GM21447 (cell line): Measurements from ENCODE around the gene SP140L.
"Not testable (repeated sequence)": the region's sequence is repeated elsewhere in the genome, so short reads cannot be mapped to it uniquely, and the experiment has no call there.

ENCODE experiments used
- ATAC-seq: cut with Tn5 transposase; IDR thresholded peaks from one replicate; pipeline ENCODE4 v1.9.1; 2021; ENCODE audit not compliant: unreplicated experiment

SP140L gene

GRCh38 chr2:230362030-230362691, 35.2 kb downstream of the SP140L start:
- no peak for ATAC-seq

GRCh38 chr2:230382108-230382507, 55.1 kb downstream of the SP140L start:
- ATAC-seq = no peak

- ATAC-seq = no peak
These were observed 56.5 kb downstream of the SP140L start for GRCh38 chr2:230383453-230383852.

- no peak for ATAC-seq
These were observed 58.0 kb downstream of the SP140L start for GRCh38 chr2:230384986-230385385.

GRCh38 chr2:230394301-230394700, 67.3 kb downstream of the SP140L start:
- no peak for ATAC-seq

- not testable (repeated sequence) for ATAC-seq
These were observed 71.7 kb downstream of the SP140L start for GRCh38 chr2:230398698-230399097.

GRCh38 chr2:230400041-230400440, 73.0 kb downstream of the SP140L start:
- no peak for ATAC-seq

GRCh38 chr2:230400454-230400853, 73.5 kb downstream of the SP140L start:
- no peak for ATAC-seq

GRCh38 chr2:230401026-230401425, 74.0 kb downstream of the SP140L start:
- ATAC-seq = not testable (repeated sequence)

- ATAC-seq = no peak
These were observed 76.8 kb downstream of the SP140L start for GRCh38 chr2:230403746-230404145.

GRCh38 chr2:230405824-230406223, 78.8 kb downstream of the SP140L start:
- no peak for ATAC-seq

GRCh38 chr2:230408244-230408842, 81.3 kb downstream of the SP140L start:
- ATAC-seq = no peak

GRCh38 chr2:230409316-230409715, 82.3 kb downstream of the SP140L start:
- not testable (repeated sequence) for ATAC-seq

- no peak for ATAC-seq
These were observed 83.3 kb downstream of the SP140L start for GRCh38 chr2:230410263-230410662.

GRCh38 chr2:230410861-230411569, 84.0 kb downstream of the SP140L start:
- ATAC-seq = no peak

GRCh38 chr2:230411570-230412370, 84.8 kb downstream of the SP140L start:
- ATAC-seq = peak; percentile 47

- peak; percentile 1 for ATAC-seq
These were observed 85.3 kb downstream of the SP140L start for GRCh38 chr2:230412371-230412711.

GRCh38 chr2:230412846-230413245, 85.9 kb downstream of the SP140L start:
- ATAC-seq = no peak

GRCh38 chr2:230413479-230413878, 86.5 kb downstream of the SP140L start:
- no peak for ATAC-seq

- no peak for ATAC-seq
These were observed 87.3 kb downstream of the SP140L start for GRCh38 chr2:230414302-230414701.

- ATAC-seq = peak; percentile 78
These were observed 89.2 kb downstream of the SP140L start, which contains the start of gene SP100 for GRCh38 chr2:230416061-230416721. Gene SP100 (plus strand): TSS chr2:230416201. CDS start chr2:230416297, 96 bp downstream.
